ENCODE data around the gene LPP. TPM values are rescaled to one million over a fixed set of nuclear protein-coding genes. Genes with fewer than 3 reads are reported as not detected.

Gene LPP
- total RNA-seq, 1 experiment from 2014 or later = 54.0 TPM

DNA sequence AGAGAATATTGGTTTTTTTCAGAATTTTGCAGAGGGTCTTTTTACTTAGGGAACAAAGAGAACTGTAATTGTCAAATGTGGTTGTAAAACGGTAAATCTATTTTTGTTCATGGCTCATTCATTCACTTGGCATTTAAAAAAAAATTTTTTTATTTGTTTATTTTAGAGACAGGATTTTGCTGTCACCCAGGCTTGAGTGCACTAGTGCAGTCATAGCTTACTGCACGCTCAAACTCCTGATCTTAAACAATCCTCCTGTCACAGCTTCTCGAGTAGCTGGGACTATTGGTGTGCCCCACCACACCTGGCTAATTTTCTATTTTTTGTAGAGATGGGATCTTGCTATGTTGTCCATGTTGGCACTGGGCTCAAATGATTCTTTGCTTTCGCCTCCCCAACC lies 301.8 kb downstream of the LPP start:
- no peaks in the 10 kb centered on the region for H4K20me1 ChIP-seq (ENCODE audit: insufficient read depth)
- TF ChIP-seq SIN3A (IDR thresholded peaks at IDR 0.05; ENCODE audit: low read depth) = no peak
- no peak for TF ChIP-seq ZFX (IDR thresholded peaks at IDR 0.05)
- TF ChIP-seq SRF (IDR thresholded peaks at IDR 0.05; ENCODE audit: low read depth) = no peak
- TF ChIP-seq EZH2phosphoT487 (IDR thresholded peaks at IDR 0.05; ENCODE audit: borderline replicate concordance) = no peak
- TF ChIP-seq, protein P1, sequence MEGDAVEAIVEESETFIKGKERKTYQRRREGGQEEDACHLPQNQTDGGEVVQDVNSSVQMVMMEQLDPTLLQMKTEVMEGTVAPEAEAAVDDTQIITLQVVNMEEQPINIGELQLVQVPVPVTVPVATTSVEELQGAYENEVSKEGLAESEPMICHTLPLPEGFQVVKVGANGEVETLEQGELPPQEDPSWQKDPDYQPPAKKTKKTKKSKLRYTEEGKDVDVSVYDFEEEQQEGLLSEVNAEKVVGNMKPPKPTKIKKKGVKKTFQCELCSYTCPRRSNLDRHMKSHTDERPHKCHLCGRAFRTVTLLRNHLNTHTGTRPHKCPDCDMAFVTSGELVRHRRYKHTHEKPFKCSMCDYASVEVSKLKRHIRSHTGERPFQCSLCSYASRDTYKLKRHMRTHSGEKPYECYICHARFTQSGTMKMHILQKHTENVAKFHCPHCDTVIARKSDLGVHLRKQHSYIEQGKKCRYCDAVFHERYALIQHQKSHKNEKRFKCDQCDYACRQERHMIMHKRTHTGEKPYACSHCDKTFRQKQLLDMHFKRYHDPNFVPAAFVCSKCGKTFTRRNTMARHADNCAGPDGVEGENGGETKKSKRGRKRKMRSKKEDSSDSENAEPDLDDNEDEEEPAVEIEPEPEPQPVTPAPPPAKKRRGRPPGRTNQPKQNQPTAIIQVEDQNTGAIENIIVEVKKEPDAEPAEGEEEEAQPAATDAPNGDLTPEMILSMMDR (IDR thresholded peaks at IDR 0.05 in 2 of 3, conservative IDR thresholded peaks at IDR 0.05 in 1 of 3; ENCODE audit: borderline replicate concordance in 1 of 3, insufficient read depth in 1 of 3, low read depth in 2 of 3, low read length in 2 of 3) = no peak
- no peak for TF ChIP-seq SP1 (IDR thresholded peaks at IDR 0.05; ENCODE audit: low read depth)
- no peak for TF ChIP-seq ELF1 (IDR thresholded peaks at IDR 0.05; ENCODE audit: borderline replicate concordance, low read depth)
- no peak for TF ChIP-seq EGR1 (IDR thresholded peaks at IDR 0.05; ENCODE audit: low read depth)
- TF ChIP-seq RAD21 (IDR thresholded peaks at IDR 0.05; ENCODE audit: low read depth) = no peak
- no peak for TF ChIP-seq CEBPB (IDR thresholded peaks at IDR 0.05; ENCODE audit: low read depth)
- no peak for TF ChIP-seq CBX3 (IDR thresholded peaks at IDR 0.05; ENCODE audit: low read depth)
- TF ChIP-seq ZNF274 (IDR thresholded peaks at IDR 0.05; ENCODE audit: low read depth, low read length) = no peak
- TF ChIP-seq YY1 (IDR thresholded peaks at IDR 0.05; ENCODE audit: extremely low read depth, insufficient replicate concordance, low read depth, low read length) = no peak
- TF ChIP-seq EZH2 (IDR thresholded peaks at IDR 0.05) = no peak
- TF ChIP-seq, protein P2, sequence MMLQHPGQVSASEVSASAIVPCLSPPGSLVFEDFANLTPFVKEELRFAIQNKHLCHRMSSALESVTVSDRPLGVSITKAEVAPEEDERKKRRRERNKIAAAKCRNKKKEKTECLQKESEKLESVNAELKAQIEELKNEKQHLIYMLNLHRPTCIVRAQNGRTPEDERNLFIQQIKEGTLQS (IDR thresholded peaks at IDR 0.05) = no peak
- TF ChIP-seq, protein P3, sequence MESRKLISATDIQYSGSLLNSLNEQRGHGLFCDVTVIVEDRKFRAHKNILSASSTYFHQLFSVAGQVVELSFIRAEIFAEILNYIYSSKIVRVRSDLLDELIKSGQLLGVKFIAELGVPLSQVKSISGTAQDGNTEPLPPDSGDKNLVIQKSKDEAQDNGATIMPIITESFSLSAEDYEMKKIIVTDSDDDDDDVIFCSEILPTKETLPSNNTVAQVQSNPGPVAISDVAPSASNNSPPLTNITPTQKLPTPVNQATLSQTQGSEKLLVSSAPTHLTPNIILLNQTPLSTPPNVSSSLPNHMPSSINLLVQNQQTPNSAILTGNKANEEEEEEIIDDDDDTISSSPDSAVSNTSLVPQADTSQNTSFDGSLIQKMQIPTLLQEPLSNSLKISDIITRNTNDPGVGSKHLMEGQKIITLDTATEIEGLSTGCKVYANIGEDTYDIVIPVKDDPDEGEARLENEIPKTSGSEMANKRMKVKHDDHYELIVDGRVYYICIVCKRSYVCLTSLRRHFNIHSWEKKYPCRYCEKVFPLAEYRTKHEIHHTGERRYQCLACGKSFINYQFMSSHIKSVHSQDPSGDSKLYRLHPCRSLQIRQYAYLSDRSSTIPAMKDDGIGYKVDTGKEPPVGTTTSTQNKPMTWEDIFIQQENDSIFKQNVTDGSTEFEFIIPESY (IDR thresholded peaks at IDR 0.05; ENCODE audit: extremely low read depth, insufficient replicate concordance, low read length) = no peak
- TF ChIP-seq JUND (IDR thresholded peaks at IDR 0.05) = no peak
- BruUV-seq (replicated peaks) = no TSS peak
- H3K4me3 ChIP-seq (replicated peaks in 1 of 2; ENCODE audit: low read depth in 1 of 2, low read length in 2 of 2) = no peak overlapping the region
- H3K9me3 ChIP-seq (ENCODE audit: control insufficient read depth in 1 of 2, insufficient read depth in 1 of 2, low read depth in 1 of 2, low read length in 2 of 2) = no peaks in the 10 kb centered on the region
- H3K36me3 ChIP-seq (ENCODE audit: control insufficient read depth in 1 of 2, insufficient read depth in 2 of 2, low read length in 2 of 2) = no peaks in the 10 kb centered on the region
- no peaks in the 10 kb centered on the region for H3K9me2 ChIP-seq (ENCODE audit: insufficient read depth)
- no peak overlapping the region for H2AFZ ChIP-seq (ENCODE audit: low read depth, low read length, poor library complexity, severe bottlenecking)
- RAD21 ChIA-PET (ENCODE audit: low non-redundant PET in 1 of 2, low total read pairs in 2 of 2, uncharacterized antibody in 2 of 2, unreplicated experiment in 2 of 2) = no interaction called here
- no peaks in the 10 kb centered on the region for H3K79me2 ChIP-seq (ENCODE audit: insufficient read depth, low read length)
- H3K27ac ChIP-seq (ENCODE audit: low read depth, low read length) = no peak overlapping the region
- H3K4me1 ChIP-seq (ENCODE audit: control insufficient read depth in 1 of 2, insufficient read depth in 2 of 2, low read length in 2 of 2) = no peaks in the 10 kb centered on the region
- ATAC-seq (no peak), DNase-seq (ENCODE audit: low read depth, low spot score) (no peak)
- POLR2A ChIA-PET = no interaction called here
- no peaks in the 10 kb centered on the region for H3K27me3 ChIP-seq (ENCODE audit: insufficient read depth, low read length)
- intact Hi-C loops (cut with micrococcal nuclease) = no loop called here
- no peak overlapping the region for H3K4me2 ChIP-seq (ENCODE audit: low read length)
- H3K9ac ChIP-seq (ENCODE audit: low read length) = no peak overlapping the region
- CTCF ChIA-PET = no interaction called here
